GM19397 (cell line): ENCODE measurements around the gene GPR52.
"Not testable (repeated sequence)": the region's sequence is repeated elsewhere in the genome, so short reads cannot be mapped to it uniquely, and the experiment has no call there.

Experiments
- ATAC-seq: cut with Tn5 transposase; IDR thresholded peaks from one replicate; pipeline ENCODE4 v1.9.1; 2021; ENCODE audit warnings: mild to moderate bottlenecking, moderate library complexity; ENCODE audit not compliant: unreplicated experiment

The GPR52 gene, protein sequence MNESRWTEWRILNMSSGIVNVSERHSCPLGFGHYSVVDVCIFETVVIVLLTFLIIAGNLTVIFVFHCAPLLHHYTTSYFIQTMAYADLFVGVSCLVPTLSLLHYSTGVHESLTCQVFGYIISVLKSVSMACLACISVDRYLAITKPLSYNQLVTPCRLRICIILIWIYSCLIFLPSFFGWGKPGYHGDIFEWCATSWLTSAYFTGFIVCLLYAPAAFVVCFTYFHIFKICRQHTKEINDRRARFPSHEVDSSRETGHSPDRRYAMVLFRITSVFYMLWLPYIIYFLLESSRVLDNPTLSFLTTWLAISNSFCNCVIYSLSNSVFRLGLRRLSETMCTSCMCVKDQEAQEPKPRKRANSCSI

DNA sequence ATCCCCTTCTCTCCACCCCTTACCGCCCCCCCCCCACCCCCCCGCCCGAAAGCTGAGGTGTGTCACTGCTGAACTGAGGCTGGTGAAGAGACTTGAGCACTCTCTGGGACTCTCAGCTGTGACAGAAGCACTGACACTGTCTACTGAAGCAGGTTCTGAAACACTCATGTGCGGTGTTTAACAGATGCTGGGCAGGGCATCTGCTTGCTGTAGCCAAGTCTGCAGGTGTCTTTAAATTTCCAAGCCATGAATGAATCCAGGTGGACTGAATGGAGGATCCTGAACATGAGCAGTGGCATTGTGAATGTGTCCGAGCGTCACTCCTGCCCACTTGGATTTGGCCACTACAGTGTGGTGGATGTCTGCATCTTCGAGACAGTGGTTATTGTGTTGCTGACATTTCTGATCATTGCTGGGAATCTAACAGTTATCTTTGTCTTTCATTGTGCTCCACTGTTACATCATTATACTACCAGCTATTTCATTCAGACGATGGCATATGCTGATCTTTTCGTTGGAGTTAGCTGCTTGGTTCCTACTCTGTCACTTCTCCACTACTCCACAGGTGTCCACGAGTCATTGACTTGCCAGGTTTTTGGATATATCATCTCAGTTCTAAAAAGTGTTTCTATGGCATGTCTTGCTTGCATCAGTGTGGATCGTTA, at the start of gene GPR52:
GPR52 (plus strand) TSS at position 99 of the 665 bp plus-strand sequence; CDS start at position 247, 148 bp downstream.
- no peak for ATAC-seq

DNA sequence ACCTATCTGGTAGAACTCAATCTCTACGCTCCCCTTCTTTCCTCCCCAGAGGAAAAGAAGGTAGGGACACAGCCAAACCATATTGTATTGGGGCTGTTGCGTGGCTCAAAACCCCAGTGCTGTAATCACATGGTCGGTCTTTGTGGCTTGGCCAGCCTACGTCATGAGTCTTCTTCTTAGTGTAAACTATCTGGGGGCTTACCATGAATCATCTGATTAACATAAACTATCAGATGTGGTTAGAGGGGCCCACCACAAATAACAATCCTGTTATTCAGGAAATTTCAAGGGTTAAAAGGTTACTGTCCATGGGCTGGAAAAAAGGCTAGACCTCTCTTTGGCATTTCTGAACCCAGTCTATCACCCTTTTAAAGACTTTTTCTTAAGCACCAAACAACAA, 49.5 kb upstream of the GPR52 start:
- ATAC-seq, result no peak

DNA sequence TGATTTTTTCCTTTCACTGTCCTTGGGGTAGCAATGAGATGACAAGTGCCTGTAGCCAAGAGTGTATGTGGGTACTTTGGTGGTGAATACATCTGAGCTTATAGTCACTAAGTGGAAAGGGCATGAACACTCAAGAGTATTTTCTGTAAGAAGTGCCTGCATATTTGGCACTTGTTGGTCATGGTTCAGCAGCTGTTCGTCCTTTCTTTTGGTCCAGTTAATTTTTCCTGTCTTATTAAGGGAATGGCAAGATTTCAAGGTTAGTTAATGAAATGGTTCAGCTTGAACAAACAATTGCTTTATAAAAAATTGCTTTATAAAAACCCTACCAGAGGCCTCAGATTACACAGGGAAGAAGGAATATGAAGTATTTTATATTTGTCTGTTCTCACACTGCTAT, 48.6 kb upstream of the GPR52 start:
- ATAC-seq, result no peak

- ATAC-seq, result no peak
Observed at GRCh38 chr1:174401075-174401474, 46.7 kb upstream of the GPR52 start.

DNA sequence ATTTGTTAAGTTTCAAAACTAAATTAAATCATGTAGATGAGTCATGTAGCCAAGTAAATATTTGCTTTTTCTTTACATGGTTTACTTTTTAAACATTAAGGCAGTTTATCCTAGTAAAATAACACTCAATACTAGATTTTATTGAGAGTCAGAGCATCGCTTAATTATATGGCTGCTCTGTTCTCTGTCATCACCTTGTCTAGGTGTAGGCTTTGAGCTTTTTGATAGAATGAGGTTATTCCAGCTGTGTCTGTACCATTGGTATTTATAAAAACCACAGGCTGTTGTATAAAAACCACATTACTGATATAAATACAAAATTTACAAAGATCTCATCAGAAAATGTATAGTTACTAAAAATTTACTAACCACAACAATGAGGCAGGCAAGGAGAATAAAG, 42.5 kb upstream of the GPR52 start:
- ATAC-seq, result no peak

- ATAC-seq, result no peak
Observed at GRCh38 chr1:174406421-174406820, 41.3 kb upstream of the GPR52 start.

DNA sequence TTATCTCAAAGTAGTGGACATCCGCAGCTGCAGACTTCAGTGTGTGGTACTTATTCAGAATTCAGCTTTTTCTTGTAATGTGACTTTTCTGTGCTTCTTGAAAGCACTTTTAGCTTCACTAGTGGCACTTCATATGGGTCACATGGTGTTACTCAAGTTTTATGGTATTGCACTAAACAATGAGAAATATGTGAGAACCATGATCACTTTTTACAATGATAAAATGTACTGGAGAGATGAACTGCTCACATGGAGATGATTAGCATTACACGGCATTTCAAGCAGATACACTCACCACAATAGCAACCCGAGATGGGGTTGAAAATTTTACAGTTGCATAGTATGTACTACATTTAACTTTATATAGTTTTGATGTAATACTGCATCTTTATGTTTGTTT, 40.1 kb upstream of the GPR52 start:
- no peak for ATAC-seq

- ATAC-seq, result no peak
Observed at GRCh38 chr1:174408146-174408545, 39.6 kb upstream of the GPR52 start.

DNA sequence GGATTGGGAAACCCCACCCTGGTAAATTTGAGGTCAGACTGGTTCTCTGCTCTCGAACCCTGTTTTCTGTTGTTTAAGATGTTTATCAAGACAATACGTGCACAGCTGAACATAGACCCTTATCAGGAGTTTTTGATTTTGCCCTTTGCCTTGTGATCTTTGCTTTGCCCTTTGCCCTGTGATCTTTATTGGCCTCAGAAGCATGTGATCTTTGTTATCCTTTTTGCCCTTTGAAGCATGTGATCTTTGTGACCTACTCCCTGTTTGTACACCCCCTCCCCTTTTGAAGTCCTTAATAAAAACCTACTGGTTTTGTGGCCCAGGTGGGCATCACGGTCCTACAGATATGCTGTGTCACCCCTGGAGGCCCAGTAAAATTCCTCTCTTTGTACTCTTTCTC, 38.0 kb upstream of the GPR52 start:
- not testable (repeated sequence) for ATAC-seq

GRCh38 chr1:174413632-174414031, 34.1 kb upstream of the GPR52 start:
- no peak for ATAC-seq

- no peak for ATAC-seq
Observed at GRCh38 chr1:174414203-174414602, 33.6 kb upstream of the GPR52 start.

DNA sequence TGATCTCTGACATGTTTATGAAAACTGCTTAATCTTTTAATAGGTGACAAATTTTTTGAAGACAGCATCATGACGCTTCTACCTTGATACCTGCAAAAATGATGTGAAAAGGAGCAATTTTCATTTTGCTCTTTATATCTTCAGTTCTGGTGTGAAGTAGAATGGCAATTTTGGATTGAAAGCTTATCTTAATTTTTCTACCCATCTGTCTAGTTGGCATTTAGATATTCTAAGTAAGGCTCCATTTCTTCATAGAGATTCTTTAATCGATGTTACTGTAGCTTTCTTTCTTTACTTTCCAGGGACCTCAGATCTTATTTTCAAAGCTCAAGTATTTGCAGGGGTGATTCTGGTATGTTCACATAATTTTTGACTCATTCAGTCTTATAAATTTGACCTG, 32.3 kb upstream of the GPR52 start:
- ATAC-seq, result no peak

DNA sequence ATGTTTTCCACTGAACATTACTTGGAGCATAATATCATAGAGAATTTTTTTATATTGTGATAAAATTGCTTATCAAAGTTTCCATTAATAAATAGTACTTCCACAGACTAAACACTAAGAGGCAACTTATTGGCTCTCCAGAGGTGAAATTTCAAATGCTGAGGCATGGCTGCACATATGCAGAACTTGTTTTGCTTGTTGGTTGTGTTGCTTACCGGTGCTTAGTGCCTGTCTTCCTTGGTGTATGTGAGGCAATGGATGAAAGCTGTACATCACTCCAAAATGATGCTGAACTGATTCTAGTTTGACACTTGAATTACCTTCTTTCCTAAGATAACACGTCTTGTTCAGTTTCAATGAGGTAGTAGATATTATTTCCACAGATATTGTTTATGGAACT, 29.8 kb upstream of the GPR52 start:
- ATAC-seq, result no peak

- ATAC-seq, result no peak
Observed at GRCh38 chr1:174425121-174425520, 22.6 kb upstream of the GPR52 start.

DNA sequence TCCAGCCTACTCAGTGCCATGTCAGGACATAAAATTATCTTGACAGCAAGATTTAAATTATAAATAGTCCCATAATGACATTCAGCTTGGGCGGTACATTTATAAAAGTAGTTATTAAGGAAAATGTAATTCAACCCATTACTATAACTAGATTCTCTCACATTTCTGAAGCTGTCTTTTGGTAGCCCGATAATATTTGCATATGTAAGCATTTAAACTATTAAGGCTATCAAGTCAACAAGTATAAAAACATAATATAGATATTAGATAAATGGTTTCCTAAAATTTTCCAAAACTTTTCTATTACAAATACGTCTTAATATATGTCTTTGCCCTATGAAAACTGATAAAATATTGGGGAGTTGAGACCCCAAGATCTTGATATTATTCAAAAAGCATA, 21.6 kb upstream of the GPR52 start:
- ATAC-seq, result no peak

DNA sequence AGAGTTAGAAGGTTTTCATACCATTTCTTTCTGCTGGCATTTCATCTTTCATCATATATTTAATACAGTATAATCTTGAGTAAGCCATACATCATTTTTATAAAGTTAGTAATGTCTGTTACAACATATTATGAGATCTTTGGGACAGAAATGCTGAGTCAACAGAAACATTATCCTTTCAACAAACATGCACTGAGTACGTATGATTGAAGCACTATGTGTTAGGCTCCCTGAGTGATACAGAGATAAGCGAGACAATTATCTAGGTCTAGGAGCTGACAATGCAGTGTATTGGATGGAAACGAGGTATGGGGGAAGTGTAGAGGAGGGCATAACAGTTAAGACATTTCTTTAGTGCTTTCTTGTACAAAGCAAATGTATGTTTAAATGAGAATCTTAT, 19.7 kb upstream of the GPR52 start:
- no peak for ATAC-seq

DNA sequence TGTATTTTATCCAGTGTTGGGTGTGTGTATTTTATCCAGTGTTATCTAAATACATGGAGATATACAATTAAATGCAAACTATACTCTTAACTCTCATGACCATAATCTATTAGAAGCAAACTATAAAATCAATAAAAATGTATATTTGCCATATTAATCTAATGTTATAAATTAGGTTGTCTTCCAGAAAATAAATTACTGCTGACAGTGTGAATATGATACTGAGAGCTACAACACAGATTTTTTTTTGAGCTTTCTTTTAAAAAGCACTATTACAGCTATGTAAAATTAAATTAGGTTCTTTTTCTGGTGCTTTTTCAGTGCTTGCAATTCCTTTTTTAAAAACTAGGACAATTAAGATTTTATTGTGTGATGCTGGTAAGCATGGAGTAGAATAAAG, 19.0 kb upstream of the GPR52 start:
- no peak for ATAC-seq

DNA sequence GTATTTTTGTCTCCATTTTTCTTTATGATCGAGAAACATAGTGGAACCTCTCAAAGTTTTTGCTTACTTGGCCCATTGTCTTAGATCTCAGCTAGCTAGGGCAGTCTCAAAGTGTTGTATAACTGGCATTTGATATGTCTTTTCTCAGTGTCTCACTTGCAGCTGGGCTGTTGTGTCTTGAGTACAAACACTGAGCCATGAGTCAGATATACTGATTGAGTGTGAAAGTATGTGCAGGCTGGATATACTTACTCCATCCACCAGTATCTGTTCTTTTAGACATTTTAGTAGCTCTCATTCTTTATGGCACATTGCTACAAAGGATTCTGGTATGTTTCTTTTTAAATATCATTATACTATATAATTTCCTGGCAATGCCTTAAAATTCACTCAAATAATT, 14.3 kb upstream of the GPR52 start:
- no peak for ATAC-seq

- ATAC-seq, result no peak
Observed at GRCh38 chr1:174445351-174445750, 2.4 kb upstream of the GPR52 start.

- no peak for ATAC-seq
Observed at GRCh38 chr1:174445817-174446216, 1.9 kb upstream of the GPR52 start.

- ATAC-seq, result no peak
Observed at GRCh38 chr1:174448531-174448883, 743 bp downstream of the GPR52 start.

GRCh38 chr1:174448974-174449373, 1.2 kb downstream of the GPR52 start:
- ATAC-seq, result no peak

DNA sequence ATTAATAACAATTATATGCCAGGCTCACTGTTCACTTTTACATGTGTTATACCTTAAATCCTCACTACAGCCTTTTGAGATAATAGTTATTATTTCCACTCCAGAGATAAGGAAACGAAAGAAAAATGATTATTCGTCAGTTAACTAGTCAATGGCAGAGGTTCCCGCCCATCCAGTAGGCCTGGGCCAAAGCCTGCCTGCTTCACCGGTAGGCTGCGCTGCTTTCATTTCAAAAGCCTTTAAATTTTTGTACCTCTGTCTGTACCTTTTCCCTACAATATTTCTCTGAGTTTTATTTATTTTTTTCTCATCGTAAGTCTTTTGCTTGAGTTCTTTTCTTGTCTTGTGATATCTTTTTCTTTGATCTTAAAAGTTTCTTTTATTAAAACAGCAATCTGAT, 3.6 kb downstream of the GPR52 start:
- ATAC-seq, result no peak
